Measurements from ENCODE around the gene CRADD. TPM values are rescaled to one million over a fixed set of nuclear protein-coding genes. Genes with fewer than 3 reads are reported as not detected.
"Not testable (repeated sequence)": the region's sequence is repeated elsewhere in the genome, so short reads cannot be mapped to it uniquely, and the experiment has no call there.

Gene CRADD
- total and polyA plus RNA-seq, 2 experiments from 2014 or later: 18.6 to 21.5 TPM

- Histone ChIP-seq H3K27ac (peak overlapping the region; percentile 97), H3K27me3 (replicated peaks; ENCODE audit: insufficient read depth) (no peaks in the 10 kb centered on the region), H3K9me2 (ENCODE audit: insufficient read depth) (no peaks in the 10 kb centered on the region), H3K9ac (peak overlapping the region; percentile 22; the same call in 1 of the 2 replicates), H3K4me1 (ENCODE audit: insufficient read depth) (peaks cover 77% of the 10 kb centered on the region), H3K36me3 (ENCODE audit: low read depth) (no peaks in the 10 kb centered on the region), H3K4me2 (ENCODE audit: unreplicated experiment) (no peak overlapping the region), H4K20me1 (ENCODE audit: insufficient read depth) (no peaks in the 10 kb centered on the region), H3K9me3 (ENCODE audit: low read depth) (no peaks in the 10 kb centered on the region), H2AFZ (no peak overlapping the region), H3K4me3 (no peak overlapping the region), H3F3A (ENCODE audit: insufficient read depth) (peaks cover 68% of the 10 kb centered on the region), H3K79me2 (ENCODE audit: insufficient read depth) (peaks cover 31% of the 10 kb centered on the region)
- DNase-seq: peak; percentile 35
- WGBS, 2 experiments (ENCODE audit: low coverage in 1 of 2, low lambda C conversion rate in 2 of 2, missing lambda C conversion rate in 2 of 2): 63 to 70% methylated on average over 8 of the region's 8 CpGs
- in situ Hi-C loops (cut with MboI): no loop called here
- TF ChIP-seq EZH2phosphoT487 (IDR thresholded peaks at IDR 0.05; ENCODE audit: insufficient read depth, low read depth) (no peak), EZH2 (IDR thresholded peaks at IDR 0.05; ENCODE audit: insufficient read depth, poor library complexity, severe bottlenecking) (no peak)
Measured at GRCh38 chr12:93780101-93780641, 103.0 kb downstream of the CRADD start.

DNA sequence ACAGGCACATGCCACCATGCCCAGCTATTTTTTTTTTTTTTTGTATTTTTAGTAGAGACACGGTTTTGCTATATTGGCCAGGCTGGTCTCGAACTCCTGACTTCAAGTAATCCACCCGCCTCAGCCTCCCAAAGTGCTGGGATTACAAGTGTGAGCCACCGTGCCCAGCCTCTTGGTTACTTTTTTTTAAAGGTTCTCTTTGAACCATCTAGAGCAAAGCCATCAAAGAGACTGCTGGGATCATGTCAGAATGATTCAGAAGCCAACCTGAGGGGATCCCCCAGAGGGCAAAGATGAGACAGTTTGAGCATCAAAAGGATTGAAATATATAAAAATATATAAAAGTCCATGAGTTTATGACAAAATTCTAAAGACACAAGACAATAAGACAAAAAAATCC, 103.7 kb downstream of the CRADD start:
- DNase-seq; H3K27ac ChIP-seq; H3K9ac ChIP-seq; H4K20me1 ChIP-seq (ENCODE audit: insufficient read depth); in situ Hi-C loops (cut with MboI); H3K4me2 ChIP-seq (ENCODE audit: unreplicated experiment); H3K9me2 ChIP-seq (ENCODE audit: insufficient read depth); H3K27me3 ChIP-seq (replicated peaks; ENCODE audit: insufficient read depth); H3K9me3 ChIP-seq (ENCODE audit: low read depth); H2AFZ ChIP-seq; H3K36me3 ChIP-seq (ENCODE audit: low read depth); H3K4me3 ChIP-seq: not testable (repeated sequence)
- peaks cover 70% of the 10 kb centered on the region for H3F3A ChIP-seq (ENCODE audit: insufficient read depth)
- 89 to 98% methylated on average over 4 of the region's 4 CpGs for WGBS, 2 experiments (ENCODE audit: low coverage in 1 of 2, low lambda C conversion rate in 2 of 2, missing lambda C conversion rate in 2 of 2)
- peaks cover 80% of the 10 kb centered on the region for H3K4me1 ChIP-seq (ENCODE audit: insufficient read depth)
- H3K79me2 ChIP-seq (ENCODE audit: insufficient read depth): peaks cover 27% of the 10 kb centered on the region

- H3K27ac ChIP-seq; H3K4me2 ChIP-seq (ENCODE audit: unreplicated experiment); H2AFZ ChIP-seq; H4K20me1 ChIP-seq (ENCODE audit: insufficient read depth); H3K36me3 ChIP-seq (ENCODE audit: low read depth); H3K4me3 ChIP-seq; H3K9ac ChIP-seq; DNase-seq; H3K27me3 ChIP-seq (replicated peaks; ENCODE audit: insufficient read depth); H3K9me2 ChIP-seq (ENCODE audit: insufficient read depth); H3K9me3 ChIP-seq (ENCODE audit: low read depth); in situ Hi-C loops (cut with MboI): not testable (repeated sequence)
- Histone ChIP-seq H3F3A (ENCODE audit: insufficient read depth) (peaks cover 70% of the 10 kb centered on the region), H3K4me1 (ENCODE audit: insufficient read depth) (peaks cover 80% of the 10 kb centered on the region), H3K79me2 (ENCODE audit: insufficient read depth) (peaks cover 27% of the 10 kb centered on the region)
- WGBS, 2 experiments (ENCODE audit: low coverage in 1 of 2, low lambda C conversion rate in 2 of 2, missing lambda C conversion rate in 2 of 2): 86 to 100% methylated on average over 1 to 2 of the region's 4 CpGs
Measured at GRCh38 chr12:93781961-93782360, 104.8 kb downstream of the CRADD start.

- Histone ChIP-seq H3K79me2 (ENCODE audit: insufficient read depth) (peaks cover 27% of the 10 kb centered on the region), H3K27ac (peak overlapping the region; percentile 92), H3K9ac (no peak overlapping the region), H3K9me3 (ENCODE audit: low read depth) (no peaks in the 10 kb centered on the region), H2AFZ (no peak overlapping the region), H3F3A (ENCODE audit: insufficient read depth) (peaks cover 70% of the 10 kb centered on the region), H3K4me2 (ENCODE audit: unreplicated experiment) (no peak overlapping the region), H3K9me2 (ENCODE audit: insufficient read depth) (no peaks in the 10 kb centered on the region), H4K20me1 (ENCODE audit: insufficient read depth) (no peaks in the 10 kb centered on the region), H3K4me3 (no peak overlapping the region), H3K36me3 (ENCODE audit: low read depth) (no peaks in the 10 kb centered on the region), H3K4me1 (ENCODE audit: insufficient read depth) (peaks cover 80% of the 10 kb centered on the region), H3K27me3 (replicated peaks; ENCODE audit: insufficient read depth) (no peaks in the 10 kb centered on the region)
- WGBS, 2 experiments (ENCODE audit: low coverage in 1 of 2, low lambda C conversion rate in 2 of 2, missing lambda C conversion rate in 2 of 2): 96% methylated on average over 1 of the region's 1 CpG
- peak; percentile 17 for DNase-seq
- TF ChIP-seq EZH2phosphoT487 (IDR thresholded peaks at IDR 0.05; ENCODE audit: insufficient read depth, low read depth) (no peak), EZH2 (IDR thresholded peaks at IDR 0.05; ENCODE audit: insufficient read depth, poor library complexity, severe bottlenecking) (no peak)
- in situ Hi-C loops (cut with MboI): no loop called here
Measured at GRCh38 chr12:93782853-93783252, 105.7 kb downstream of the CRADD start.

DNA sequence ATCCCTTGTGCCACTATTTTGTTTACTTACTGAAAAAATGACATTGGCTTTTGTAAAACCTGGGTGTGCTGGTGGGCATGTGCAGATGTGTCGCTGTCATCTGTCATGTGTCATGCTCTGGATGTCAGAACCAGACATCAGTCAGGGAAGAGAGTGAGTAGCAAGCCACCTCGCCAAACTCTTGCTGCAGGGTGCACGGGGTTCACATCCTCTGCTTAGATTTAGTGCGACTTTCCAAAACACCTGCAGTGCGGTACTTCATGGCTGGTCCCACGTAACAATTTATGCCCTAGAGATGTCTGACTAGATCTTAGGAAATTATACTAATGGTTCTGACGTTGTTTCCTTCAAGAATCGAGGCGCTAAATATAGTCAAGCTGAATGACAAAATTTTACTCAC, 106.7 kb downstream of the CRADD start:
- Histone ChIP-seq H3K9me3 (ENCODE audit: low read depth) (no peaks in the 10 kb centered on the region), H3K9ac (peak overlapping the region; percentile 69), H3K79me2 (ENCODE audit: insufficient read depth) (peaks cover 34% of the 10 kb centered on the region), H3K9me2 (ENCODE audit: insufficient read depth) (no peaks in the 10 kb centered on the region), H3K27ac (peak overlapping the region; percentile 92), H3K36me3 (ENCODE audit: low read depth) (no peaks in the 10 kb centered on the region), H3K4me3 (no peak overlapping the region), H2AFZ (0 out of 2 replicates have a peak overlapping the region, but pooled peaks have one; percentile 27), H3K27me3 (replicated peaks; ENCODE audit: insufficient read depth) (no peaks in the 10 kb centered on the region), H3K4me2 (ENCODE audit: unreplicated experiment) (peak overlapping the region; percentile 80), H3F3A (ENCODE audit: insufficient read depth) (peaks cover 69% of the 10 kb centered on the region), H3K4me1 (ENCODE audit: insufficient read depth) (peaks cover 75% of the 10 kb centered on the region), H4K20me1 (ENCODE audit: insufficient read depth) (no peaks in the 10 kb centered on the region)
- in situ Hi-C loops (cut with MboI): no loop called here
- DNase-seq: peak; percentile 19
- WGBS, 2 experiments (ENCODE audit: low coverage in 1 of 2, low lambda C conversion rate in 2 of 2, missing lambda C conversion rate in 2 of 2): 53 to 58% methylated on average over 9 of the region's 9 CpGs
- TF ChIP-seq EZH2phosphoT487 (IDR thresholded peaks at IDR 0.05; ENCODE audit: insufficient read depth, low read depth) (no peak), EZH2 (IDR thresholded peaks at IDR 0.05; ENCODE audit: insufficient read depth, poor library complexity, severe bottlenecking) (no peak)

Measured in GM23248 (cell line).